ENCODE measurements around the gene PAIP1. TPM values are rescaled to one million over a fixed set of nuclear protein-coding genes. Genes with fewer than 3 reads are reported as not detected.
"Not testable (repeated sequence)": the region's sequence is repeated elsewhere in the genome, so short reads cannot be mapped to it uniquely, and the experiment has no call there.

Gene PAIP1
- total RNA-seq, 3 donors from 2014 or later: 70.5 to 104 (median 94.1) TPM

GRCh38 chr5:43520615-43521014, 36.3 kb downstream of the PAIP1 start:
- H3K9me3 ChIP-seq: no peaks in the 10 kb centered on the region
- no peaks in the 10 kb centered on the region for H3K4me1 ChIP-seq
- DNase-seq (ENCODE audit: low spot score in 2 of 2): no peak
- intact Hi-C loops (cut with DNase I; ENCODE audit: low total_unique reads): no loop called here
- no peak overlapping the region for H3K27ac ChIP-seq
- TF ChIP-seq POLR2AphosphoS5 (IDR thresholded peaks at IDR 0.05) (no peak), CTCF (IDR thresholded peaks at IDR 0.05) (no peak), POLR2A (IDR thresholded peaks at IDR 0.05) (no peak)
- H3K27me3 ChIP-seq: no peaks in the 10 kb centered on the region
- no peak overlapping the region for H3K4me3 ChIP-seq
- H3K36me3 ChIP-seq: no peaks in the 10 kb centered on the region

DNA sequence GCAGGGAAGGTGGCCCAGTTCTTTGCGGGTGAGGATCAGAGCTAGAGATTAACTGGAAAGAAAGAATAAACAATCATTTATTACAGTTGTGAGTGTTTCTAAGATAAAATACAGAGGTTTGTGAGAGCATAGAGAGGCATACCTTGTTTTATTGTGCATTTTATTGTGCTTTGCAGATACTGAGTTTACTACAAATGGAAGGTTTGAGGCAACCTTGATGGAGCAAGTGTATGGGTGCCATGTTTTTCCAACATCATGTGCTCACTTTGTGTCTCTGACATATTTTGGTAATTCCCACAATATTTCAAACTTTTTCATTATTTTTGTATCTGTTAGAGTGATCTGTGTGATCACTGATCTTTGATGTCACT, 41.2 kb downstream of the PAIP1 start:
- H3K27ac ChIP-seq: peak overlapping the region; percentile 63 to 86
- H3K4me1 ChIP-seq: no peaks in the 10 kb centered on the region
- H3K36me3 ChIP-seq: no peaks in the 10 kb centered on the region
- no peaks in the 10 kb centered on the region for H3K27me3 ChIP-seq
- H3K4me3 ChIP-seq: peak overlapping the region; percentile 53 to 73 (median 65)
- TF ChIP-seq CTCF (IDR thresholded peaks at IDR 0.05) (no peak), POLR2AphosphoS5 (IDR thresholded peaks at IDR 0.05) (no peak), POLR2A (IDR thresholded peaks at IDR 0.05) (no peak)
- no peaks in the 10 kb centered on the region for H3K9me3 ChIP-seq
- intact Hi-C loops (cut with DNase I; ENCODE audit: low total_unique reads): no loop called here
- DNase-seq (ENCODE audit: low spot score in 2 of 2): no peak

DNA sequence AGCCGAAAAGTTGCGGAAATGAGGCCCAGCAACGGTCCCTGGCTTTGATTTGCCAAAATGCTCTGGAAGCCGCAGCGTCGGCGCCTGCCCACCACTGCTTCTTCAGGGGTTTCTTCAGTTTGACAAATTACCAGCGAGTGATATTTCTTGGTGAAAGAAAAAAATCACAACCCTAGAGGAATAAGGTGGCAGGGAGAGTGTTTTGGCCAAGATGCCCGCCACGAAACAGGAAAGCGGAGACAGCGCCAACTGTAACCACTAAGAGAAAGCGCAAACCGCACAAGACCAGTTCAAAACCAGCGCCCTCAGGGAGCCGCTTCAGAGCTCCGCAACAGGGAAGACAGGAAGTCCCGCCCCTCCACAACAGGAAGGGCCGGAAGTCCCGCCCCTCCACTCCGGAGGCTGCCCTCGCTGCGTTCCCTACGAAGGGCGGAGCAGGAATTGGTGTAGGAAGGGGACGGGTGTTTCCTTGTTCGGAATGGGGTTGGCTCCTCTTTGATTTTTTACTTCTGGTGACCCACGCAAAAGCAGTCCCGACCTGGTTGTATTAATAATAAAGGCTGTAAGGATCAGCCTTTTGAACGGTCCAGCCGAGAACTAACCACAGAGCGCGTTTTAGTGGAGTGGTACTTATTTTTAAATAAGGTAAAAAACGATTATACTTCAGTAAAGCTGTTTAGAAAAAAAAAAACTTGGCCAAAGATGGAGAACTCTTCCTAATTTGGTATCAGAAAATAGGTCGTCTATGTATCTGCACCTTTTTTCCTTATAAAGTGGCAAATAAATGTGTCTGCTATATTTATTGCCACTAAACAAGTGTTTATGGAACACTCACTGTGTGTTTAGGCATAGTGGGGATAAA, 41.8 kb downstream of the PAIP1 start, which contains the start of gene C5orf34:
C5orf34 (minus strand) TSS at position 333 of the 862 bp plus-strand sequence. CDS start 5,809 bp downstream, outside the sequence.
- intact Hi-C loops (cut with DNase I; ENCODE audit: low total_unique reads): no loop called here
- Histone ChIP-seq H3K36me3 (no peaks in the 10 kb centered on the region), H3K4me3 (peak within 1 kb of the TSS; percentile 53 to 73 (median 65)), H3K27me3 (no peaks in the 10 kb centered on the region), H3K4me1 (no peaks in the 10 kb centered on the region), H3K27ac (peak within 1 kb of the TSS; percentile 63 to 86), H3K9me3 (no peaks in the 10 kb centered on the region)
- TF ChIP-seq CTCF (IDR thresholded peaks at IDR 0.05) (no peak), POLR2A (IDR thresholded peaks at IDR 0.05) (peak; percentile 41), POLR2AphosphoS5 (IDR thresholded peaks at IDR 0.05) (peak; percentile 54 to 83 (median 74))
- DNase-seq (ENCODE audit: low spot score in 2 of 2): peak; percentile 95

DNA sequence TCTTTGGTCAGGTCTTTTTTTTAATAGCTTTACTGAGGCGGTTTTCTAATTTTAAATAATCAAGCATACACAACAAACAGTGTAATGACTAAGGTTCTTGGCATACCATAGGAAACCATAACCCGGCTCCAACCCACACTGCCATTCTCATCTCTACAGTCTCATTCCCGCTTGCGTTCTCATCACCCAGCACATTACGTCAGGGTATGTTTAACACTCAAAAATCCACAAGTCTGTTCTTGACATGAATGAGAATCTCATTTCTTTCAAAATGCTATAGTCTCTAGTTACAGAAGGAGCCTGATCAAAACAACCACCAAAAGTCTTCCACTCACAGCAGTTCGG, 42.4 kb downstream of the PAIP1 start:
- no peak for TF ChIP-seq POLR2AphosphoS5 (IDR thresholded peaks at IDR 0.05)
- no peak for TF ChIP-seq CTCF (IDR thresholded peaks at IDR 0.05)
- no peak for TF ChIP-seq POLR2A (IDR thresholded peaks at IDR 0.05)
- Histone ChIP-seq H3K27ac (peak overlapping the region; percentile 63 to 86), H3K4me3 (peak overlapping the region; percentile 53 to 73 (median 65)), H3K36me3 (no peaks in the 10 kb centered on the region), H3K4me1 (no peaks in the 10 kb centered on the region), H3K9me3 (no peaks in the 10 kb centered on the region), H3K27me3 (no peaks in the 10 kb centered on the region)
- intact Hi-C loops (cut with DNase I; ENCODE audit: low total_unique reads): no loop called here
- DNase-seq (ENCODE audit: low spot score in 2 of 2): no peak

DNA sequence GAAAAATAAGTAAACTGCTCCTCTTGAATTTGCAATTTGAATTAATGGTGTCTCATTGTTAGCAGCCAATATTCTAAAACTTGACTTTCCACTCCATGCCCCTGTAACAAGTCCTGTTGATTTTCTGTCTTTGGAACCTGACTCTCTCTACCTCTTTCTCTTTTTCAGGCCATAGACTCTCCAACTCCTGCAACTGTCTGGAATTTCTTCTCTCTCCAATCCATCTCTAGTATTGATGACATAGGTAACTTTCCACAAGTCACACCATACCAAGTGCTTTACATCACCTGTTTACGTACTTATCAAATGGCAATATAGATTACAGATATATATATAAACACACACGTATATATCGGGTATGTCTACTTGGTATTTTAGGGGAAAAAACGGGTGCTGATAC, 42.9 kb downstream of the PAIP1 start:
- Histone ChIP-seq H3K27me3 (no peaks in the 10 kb centered on the region), H3K4me1 (no peaks in the 10 kb centered on the region), H3K9me3 (no peaks in the 10 kb centered on the region), H3K36me3 (no peaks in the 10 kb centered on the region), H3K27ac (peak overlapping the region in 1 of 2 donors; percentile 86), H3K4me3 (peak overlapping the region; percentile 53 to 73 (median 65))
- DNase-seq (ENCODE audit: low spot score in 2 of 2): no peak
- intact Hi-C loops (cut with DNase I; ENCODE audit: low total_unique reads): no loop called here
- TF ChIP-seq POLR2AphosphoS5 (IDR thresholded peaks at IDR 0.05) (no peak), CTCF (IDR thresholded peaks at IDR 0.05) (no peak), POLR2A (IDR thresholded peaks at IDR 0.05) (no peak)

GRCh38 chr5:43511062-43511461, 45.8 kb downstream of the PAIP1 start:
- H3K27ac ChIP-seq; H3K4me3 ChIP-seq; H3K27me3 ChIP-seq; intact Hi-C loops (cut with DNase I; ENCODE audit: low total_unique reads); DNase-seq (ENCODE audit: low spot score in 2 of 2); H3K4me1 ChIP-seq; H3K9me3 ChIP-seq; H3K36me3 ChIP-seq: not testable (repeated sequence)
